ENCODE measurements around the gene PRPF19. TPM values are rescaled to one million over a fixed set of nuclear protein-coding genes. Genes with fewer than 3 reads are reported as not detected.

The PRPF19 gene
- total and polyA plus RNA-seq, 2 of the 8 experiments (the other 6 are each of a cell fraction or from before 2014, with no cell fraction given): 107 to 141 TPM

GRCh38 chr11:60848714-60849151 is 57.7 kb downstream of the PRPF19 start:
- Histone ChIP-seq H3K79me1 (ENCODE audit: low read depth, low read length) (peaks cover 6% of the 10 kb centered on the region), H2AK5ac (ENCODE audit: low read depth, low read length) (no peak overlapping the region), H3K4me3 (ENCODE audit: extremely low read depth in 1 of 4, insufficient read depth in 2 of 4, low read depth in 3 of 4, low read length in 4 of 4) (no peak overlapping the region), H2BK120ac (replicated peaks; ENCODE audit: low read depth, low read length) (no peak overlapping the region), H3K27me3 (replicated peaks in 1 of 4; ENCODE audit: control insufficient read depth in 3 of 4, extremely low read depth in 1 of 4, insufficient read depth in 3 of 4, low read length in 3 of 4) (peaks cover 3 to 17% (median 11%) of the 10 kb centered on the region in 4 experiments; a peak in 6 of 7 replicates), H3K9me3 (ENCODE audit: insufficient read depth in 2 of 2, low read depth in 1 of 2, low read length in 1 of 2) (peaks cover 0 to 9% of the 10 kb centered on the region in 2 experiments; a peak in 1 of 4 replicates), H2BK12ac (ENCODE audit: low read depth, low read length) (no peak overlapping the region), H3K4me1 (replicated peaks in 1 of 4; ENCODE audit: control insufficient read depth in 3 of 4, insufficient read depth in 4 of 4, low read length in 3 of 4) (peaks cover 0 to 13% (median 3%) of the 10 kb centered on the region in 4 experiments; a peak in 3 of 7 replicates), H2AFZ (ENCODE audit: low read length) (no peak overlapping the region), H2BK5ac (ENCODE audit: low read depth, low read length) (no peak overlapping the region), H4K91ac (replicated peaks; ENCODE audit: insufficient read length, low read length) (no peak overlapping the region), H3K36me3 (ENCODE audit: control insufficient read depth in 2 of 4, insufficient read depth in 4 of 4, low read length in 3 of 4) (peaks cover 13 to 26% (median 21%) of the 10 kb centered on the region in 4 experiments), H2BK15ac (ENCODE audit: low read length) (no peak overlapping the region), H4K5ac (ENCODE audit: insufficient read length, low read depth, low read length) (no peak overlapping the region), H3K56ac (replicated peaks; ENCODE audit: insufficient read length, low read depth, low read length) (no peak overlapping the region), H3K27ac (ENCODE audit: low read depth, low read length) (no peak overlapping the region), H3K23me2 (ENCODE audit: low read depth, low read length) (no peaks in the 10 kb centered on the region; the same call in 1 of the 2 replicates), H3K18ac (ENCODE audit: extremely low read depth, low read length) (no peak overlapping the region), H3K14ac (ENCODE audit: insufficient read length) (no peak overlapping the region), H4K20me1 (replicated peaks in 1 of 2; ENCODE audit: control insufficient read depth in 1 of 2, insufficient read depth in 2 of 2, low read length in 2 of 2) (peaks cover 6 to 23% of the 10 kb centered on the region in 2 experiments), H3K4me2 (ENCODE audit: insufficient read depth in 1 of 2, low read depth in 2 of 2, low read length in 2 of 2) (no peak overlapping the region), H3K79me2 (ENCODE audit: control insufficient read depth in 1 of 2, insufficient read depth in 2 of 2, low read length in 2 of 2) (peaks cover 6 to 23% of the 10 kb centered on the region in 2 experiments), H3K9ac (replicated peaks in 1 of 4; ENCODE audit: extremely low read depth in 1 of 4, low read depth in 3 of 4, low read length in 3 of 4) (no peak overlapping the region), H4K8ac (ENCODE audit: extremely low read depth, insufficient read depth, low read length) (no peak overlapping the region), H3K23ac (ENCODE audit: insufficient read length) (no peak overlapping the region), H2BK20ac (ENCODE audit: low read length) (no peak overlapping the region), H3K4ac (replicated peaks; ENCODE audit: insufficient read length, low read depth, low read length) (no peak overlapping the region)
- CTCF ChIA-PET (ENCODE audit: partially characterized antibody): interaction anchor here (0.6 to 2.1 kb wide), 5 partner anchors 17 to 311 kb away, joined by 3 to 6 read pairs (median 3); no protein-coding TSS in a partner anchor
- FAIRE-seq (no peak), DNase-seq (ENCODE audit: low read depth in 1 of 2, low spot score in 2 of 2) (no peak)
- POLR2A ChIA-PET (ENCODE audit: partially characterized antibody): interaction anchor here (5.0 kb wide), 1 partner anchor 20 kb away, joined by 20 read pairs; the partner anchor contains the start of gene ZP1
- no peak for TF ChIP-seq SP2 (IDR thresholded peaks at IDR 0.05; ENCODE audit: low read length)
- no peak for TF ChIP-seq SIN3A (conservative IDR thresholded peaks at IDR 0.05 in 1 of 2, IDR thresholded peaks at IDR 0.05 in 1 of 2; ENCODE audit: low read depth in 1 of 2, low read length in 2 of 2)
- TF ChIP-seq RNF2 (IDR thresholded peaks at IDR 0.05; ENCODE audit: borderline replicate concordance, low read depth, low read length, missing control alignments, poor library complexity, severe bottlenecking): no peak
- no peak for TF ChIP-seq RXRA (IDR thresholded peaks at IDR 0.05; ENCODE audit: insufficient read depth, low read depth, low read length)
- TF ChIP-seq HDAC6 (IDR thresholded peaks at IDR 0.05; ENCODE audit: low read depth, low read length): no peak
- no peak for TF ChIP-seq USF2 (IDR thresholded peaks at IDR 0.05; ENCODE audit: low read length)
- 92% methylated on average over 10 of the region's 10 CpGs; no CpG with 5 or more reads in 1 of the 2 experiments for WGBS, 2 experiments (ENCODE audit: extremely low coverage in 1 of 2, insufficient coverage in 1 of 2, insufficient read length in 1 of 2, insufficient replicate concordance in 2 of 2, low coverage in 1 of 2, low lambda C conversion rate in 2 of 2, missing lambda C conversion rate in 1 of 2)
